Limb (tissue), 2 donors: ENCODE measurements around the gene SLC43A2.
"Not testable (repeated sequence)": the region's sequence is repeated elsewhere in the genome, so short reads cannot be mapped to it uniquely, and the experiment has no call there.

Experiments used
- DNase-seq, 2 donors: peaks; one replicate each; pipeline ENCODE4 v3.0.0-alpha.2; 2016; ENCODE audit errors: extremely low spot score in 2 of 2

Gene SLC43A2

DNA sequence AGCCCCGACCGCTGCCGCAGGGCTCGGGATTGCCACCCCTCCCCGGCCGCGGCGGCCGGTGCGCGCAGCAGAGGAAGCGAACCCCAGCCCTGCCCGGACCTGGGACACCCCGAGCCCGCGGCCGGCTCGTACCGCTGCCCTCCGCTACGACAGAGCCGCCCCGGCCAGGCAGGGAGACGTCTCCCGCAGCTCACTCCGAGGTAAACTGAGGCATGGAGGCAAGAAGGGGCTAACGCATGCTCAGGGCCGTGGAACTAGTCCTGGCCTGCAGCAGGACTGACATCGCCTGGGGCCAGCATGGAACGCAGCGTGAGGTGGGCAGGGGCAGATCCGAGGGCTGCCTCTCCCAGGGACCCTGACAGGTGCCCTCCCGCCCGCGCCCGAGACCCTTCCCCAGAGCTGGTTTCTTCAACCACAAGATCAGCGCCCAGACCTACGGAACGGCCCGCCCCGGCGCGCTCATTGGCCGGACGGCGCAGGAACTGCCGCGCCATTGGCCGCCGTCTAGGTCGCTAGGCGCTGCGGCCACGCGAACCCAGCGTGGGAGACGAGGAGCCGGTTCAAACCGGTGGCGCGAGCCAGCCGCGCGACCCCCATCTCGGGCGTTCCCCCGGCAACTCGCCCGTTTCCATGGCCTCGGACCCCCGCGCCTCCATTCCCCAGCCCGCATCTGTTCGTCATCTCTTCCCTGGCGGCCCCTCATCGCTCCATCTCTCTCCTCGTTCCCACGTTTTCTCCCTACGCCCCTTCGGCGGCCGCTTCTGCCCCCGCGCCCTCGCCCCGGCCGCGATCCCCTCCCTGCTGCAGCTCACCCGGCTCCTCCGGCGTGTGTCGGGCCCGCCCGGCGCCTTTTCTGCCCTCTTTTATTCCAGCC is at the start of gene SLC43A2:
Gene SLC43A2, minus strand, starts transcription at position 853 of the 874 bp plus-strand sequence. CDS start 960 bp downstream, outside the sequence.
- DNase-seq = peak; percentile 81 to 97

DNA sequence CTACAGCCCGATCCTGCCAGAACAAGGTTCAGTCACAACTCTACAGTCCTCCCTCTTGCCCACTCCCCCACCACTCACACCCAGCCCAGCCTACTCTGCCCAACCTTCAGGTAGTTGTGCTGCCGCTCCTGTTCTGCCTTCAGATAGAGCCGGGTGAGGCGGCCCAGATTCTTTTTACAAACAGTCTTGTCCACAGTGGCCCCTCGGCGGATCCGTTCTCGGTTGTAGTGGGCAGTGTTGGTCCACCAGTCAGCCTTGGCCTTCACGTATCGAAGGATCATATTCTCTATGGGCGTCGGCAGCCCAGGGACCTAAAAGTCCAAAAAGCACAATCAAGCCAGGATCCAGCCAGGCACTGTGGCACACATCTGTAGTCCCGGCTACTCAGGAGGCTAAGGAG is 47.8 kb upstream of the SLC43A2 start:
- DNase-seq = no peak

DNA sequence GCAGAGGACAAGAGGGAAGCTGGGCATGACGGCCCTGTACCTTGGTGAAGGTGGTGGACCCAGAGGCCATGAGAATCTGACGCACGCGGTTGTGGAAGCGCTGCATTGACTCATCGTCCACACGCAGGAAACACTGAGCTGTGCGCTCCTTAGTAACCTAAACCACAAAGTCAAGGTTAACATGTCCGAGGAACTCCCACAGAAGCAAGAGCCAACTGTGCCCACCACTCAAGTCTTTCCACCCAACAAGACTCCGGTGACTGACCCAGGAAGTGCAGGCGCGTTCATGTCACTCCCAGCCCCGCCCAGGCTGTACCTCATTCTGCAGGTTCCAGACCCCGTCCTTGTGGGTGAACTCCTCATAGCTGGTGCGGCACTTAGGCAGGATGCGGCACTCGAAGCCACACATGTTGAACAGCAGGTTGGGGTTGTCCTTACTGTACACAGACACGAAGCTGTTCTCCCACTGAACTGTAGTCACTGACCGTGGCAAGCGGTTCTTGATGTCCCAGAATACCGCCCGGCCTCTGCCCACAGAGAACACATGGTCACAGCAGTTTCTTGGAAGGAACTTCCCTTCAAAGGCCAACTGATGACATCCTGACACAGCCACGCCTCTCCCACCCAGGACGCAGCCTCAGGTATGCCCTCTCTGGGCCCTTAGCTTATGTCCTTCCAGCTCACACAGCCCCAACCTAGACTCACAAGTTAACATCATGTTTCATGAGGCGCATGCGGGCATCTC is 44.6 kb upstream of the SLC43A2 start:
- no peak for DNase-seq

DNA sequence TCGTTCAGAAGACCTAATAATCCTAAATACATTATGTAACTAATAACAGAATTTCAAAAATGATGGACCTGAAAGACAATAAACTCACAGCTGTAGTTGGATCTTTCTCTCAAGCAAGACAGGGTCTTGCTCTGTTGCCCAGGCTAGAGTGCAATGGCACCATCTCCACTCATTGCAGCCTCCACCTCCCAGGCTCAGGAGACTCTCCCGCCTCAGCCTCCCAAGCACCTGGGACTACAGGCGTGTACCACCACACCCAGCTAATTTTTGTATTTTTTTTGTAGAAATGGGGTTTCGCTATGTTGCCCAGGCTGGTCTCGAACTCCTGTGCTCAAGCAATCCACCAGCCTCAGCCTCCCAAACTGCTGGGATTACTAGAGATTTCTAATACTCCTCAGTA is 35.3 kb upstream of the SLC43A2 start:
- DNase-seq = not testable (repeated sequence)

DNA sequence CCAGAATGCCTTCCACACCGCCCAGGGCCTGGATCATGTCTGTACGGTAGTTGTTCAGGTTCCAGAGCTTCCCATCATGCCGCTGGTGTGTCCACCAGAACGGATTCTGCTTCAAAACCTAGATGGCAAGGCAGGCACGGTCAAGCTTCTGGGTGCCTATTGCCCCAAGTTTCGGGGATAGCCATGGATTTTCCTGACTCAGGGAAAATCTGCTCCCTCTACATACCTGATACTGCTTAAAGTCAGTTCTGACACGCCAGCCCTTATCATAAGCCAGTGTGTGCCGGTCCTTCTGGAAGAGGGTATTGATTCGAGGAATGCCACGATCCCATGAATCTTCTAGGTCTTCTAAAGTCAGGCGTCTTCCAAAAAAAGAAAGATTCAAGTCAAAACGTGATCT is 32.4 kb upstream of the SLC43A2 start:
- DNase-seq = no peak

DNA sequence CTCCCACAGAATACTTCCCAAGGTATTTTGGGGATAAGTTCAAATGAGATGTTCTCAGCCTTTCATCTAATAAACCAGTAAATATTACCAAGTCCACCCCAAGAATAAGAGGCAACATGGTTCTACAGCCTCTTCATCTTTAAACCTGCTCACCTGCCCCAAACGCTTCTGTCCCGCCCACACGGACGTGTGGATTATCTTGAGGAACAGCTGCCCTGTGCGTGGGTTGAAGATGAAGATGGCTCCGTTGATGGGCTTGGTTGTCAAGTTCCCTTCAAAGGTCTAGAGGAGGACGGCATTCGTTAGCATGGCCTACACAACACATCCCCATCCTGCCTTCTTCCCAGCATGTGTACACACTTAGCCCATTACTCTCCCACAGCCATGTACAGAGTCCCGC is 29.5 kb upstream of the SLC43A2 start:
- DNase-seq = no peak

DNA sequence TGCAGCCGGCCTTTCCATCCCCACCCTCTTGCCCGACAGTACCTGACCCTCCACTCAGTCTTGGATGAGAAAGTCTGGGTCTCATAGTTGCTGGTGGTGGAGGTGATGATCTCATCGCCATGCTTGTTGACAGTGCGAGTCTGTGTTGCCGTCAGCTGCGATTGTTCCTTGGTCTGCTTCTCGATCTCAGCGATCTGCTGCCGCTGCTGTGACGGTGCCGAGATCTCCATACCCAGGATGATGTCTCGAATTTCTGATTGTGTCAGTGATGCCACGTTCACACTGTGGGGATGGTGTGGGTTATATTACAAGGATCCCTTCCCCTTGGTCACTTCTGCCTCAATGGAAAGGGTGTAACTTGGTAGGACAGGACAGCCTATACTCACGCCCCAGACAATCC is 25.1 kb upstream of the SLC43A2 start:
- no peak for DNase-seq

DNA sequence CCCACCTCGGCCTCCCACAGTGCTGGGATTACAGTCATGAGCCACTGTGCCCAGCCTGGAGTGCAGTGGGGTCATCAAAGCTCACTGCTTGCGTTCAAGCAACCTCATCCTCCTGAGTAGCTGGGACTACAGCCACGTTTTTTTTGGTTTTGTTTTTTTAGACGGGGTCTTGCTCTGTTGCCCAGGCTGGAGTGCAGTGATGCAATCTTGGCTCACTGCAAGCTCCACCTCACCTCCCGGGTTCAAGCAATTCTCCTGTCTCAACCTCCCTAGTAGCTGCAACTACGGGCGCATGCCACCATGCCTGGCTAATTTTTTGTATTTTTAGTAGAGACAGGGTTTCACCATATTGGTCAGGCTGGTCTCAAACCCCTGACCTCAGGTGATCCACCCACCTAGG is 24.2 kb upstream of the SLC43A2 start:
- DNase-seq = not testable (repeated sequence)

DNA sequence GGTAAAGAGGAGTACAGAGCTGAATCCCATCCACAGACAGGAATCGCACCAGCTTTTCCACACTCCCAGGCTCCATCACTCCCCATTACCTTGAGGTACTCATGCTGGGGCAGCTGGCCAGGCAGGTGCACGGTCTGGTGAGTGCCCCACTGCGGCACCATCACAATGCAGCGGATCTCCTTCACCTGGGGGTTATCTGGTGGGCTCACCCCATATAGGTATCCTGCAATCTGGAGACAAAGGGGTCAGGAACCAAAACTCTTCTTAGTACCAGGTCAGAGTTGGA is 22.9 kb upstream of the SLC43A2 start:
- no peak for DNase-seq

DNA sequence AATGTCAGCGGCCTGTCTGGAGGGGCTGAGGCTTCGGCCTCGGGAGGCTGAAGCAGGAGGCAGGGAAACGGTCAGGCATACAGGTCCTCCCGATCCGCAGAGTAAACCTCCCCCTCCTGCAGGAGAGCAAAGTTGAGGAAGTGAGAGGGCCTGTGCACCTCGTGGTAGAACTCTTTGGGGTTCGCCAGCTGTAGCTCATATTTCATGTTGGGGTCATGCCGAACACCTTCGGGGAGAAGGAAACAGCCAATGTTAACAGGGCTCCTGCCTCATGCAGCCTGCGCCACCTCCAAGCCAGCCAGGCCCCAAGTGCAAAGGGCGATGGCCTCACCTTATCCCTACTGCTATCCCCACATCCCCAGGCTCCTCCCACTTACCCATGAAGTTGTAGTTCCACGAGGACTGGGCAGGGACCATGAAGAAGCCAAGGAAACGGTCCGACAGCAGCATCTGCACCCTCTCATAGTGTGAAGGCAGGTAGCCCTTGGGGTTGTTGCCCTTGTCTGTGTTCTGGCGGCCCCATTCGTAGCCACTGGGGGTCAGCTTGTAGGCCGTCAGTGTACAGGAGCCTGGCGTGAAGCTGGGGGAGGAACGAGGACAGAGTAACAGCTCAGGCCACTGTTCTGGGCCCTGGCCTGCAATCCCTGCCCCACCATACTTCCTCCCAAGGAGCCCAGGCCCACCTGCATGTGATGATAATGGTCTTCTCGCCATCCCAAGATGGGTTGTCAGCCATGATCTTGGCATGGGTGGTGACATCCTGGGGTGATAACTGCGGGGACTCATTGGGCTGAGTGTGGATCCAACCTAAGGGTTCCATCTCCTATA is 22.3 kb upstream of the SLC43A2 start:
- no peak for DNase-seq

DNA sequence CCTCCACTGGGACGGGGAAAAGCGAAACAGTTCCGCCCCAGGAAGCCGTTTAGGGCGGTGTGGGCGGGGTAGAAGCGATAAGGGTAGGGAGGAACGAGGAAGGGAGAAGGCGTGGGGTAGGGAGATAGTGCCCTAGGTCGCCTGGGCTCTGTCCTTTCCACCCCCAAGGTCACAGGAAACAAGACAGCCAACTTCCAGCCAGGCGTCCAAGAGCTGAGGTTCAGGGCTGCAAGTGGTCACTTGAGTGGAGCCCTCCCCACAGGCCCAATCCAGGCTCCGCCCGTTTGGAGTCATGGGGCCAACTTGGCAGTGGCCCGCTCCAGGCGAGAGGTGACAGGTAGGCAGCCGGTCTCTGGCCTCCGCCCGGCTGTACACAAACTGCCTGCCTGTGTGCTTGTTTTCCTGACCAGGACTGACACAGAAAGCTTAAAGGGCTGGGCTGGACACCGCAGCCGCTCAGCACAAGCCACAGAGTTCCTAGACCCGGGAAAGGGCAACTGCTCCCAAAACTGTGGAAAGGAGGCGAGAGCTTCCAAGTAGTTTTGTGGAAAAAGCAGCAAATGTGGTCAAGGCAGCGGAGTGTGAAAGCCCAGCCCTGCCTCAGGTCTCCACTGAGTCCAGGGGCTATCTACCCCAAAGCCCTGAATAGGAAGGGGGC is 21.3 kb upstream of the SLC43A2 start, which contains the start of gene RILP:
Gene RILP, minus strand, starts transcription at position 23 of the 658 bp plus-strand sequence. CDS start 62 bp downstream, outside the sequence.
- no peak for DNase-seq

DNA sequence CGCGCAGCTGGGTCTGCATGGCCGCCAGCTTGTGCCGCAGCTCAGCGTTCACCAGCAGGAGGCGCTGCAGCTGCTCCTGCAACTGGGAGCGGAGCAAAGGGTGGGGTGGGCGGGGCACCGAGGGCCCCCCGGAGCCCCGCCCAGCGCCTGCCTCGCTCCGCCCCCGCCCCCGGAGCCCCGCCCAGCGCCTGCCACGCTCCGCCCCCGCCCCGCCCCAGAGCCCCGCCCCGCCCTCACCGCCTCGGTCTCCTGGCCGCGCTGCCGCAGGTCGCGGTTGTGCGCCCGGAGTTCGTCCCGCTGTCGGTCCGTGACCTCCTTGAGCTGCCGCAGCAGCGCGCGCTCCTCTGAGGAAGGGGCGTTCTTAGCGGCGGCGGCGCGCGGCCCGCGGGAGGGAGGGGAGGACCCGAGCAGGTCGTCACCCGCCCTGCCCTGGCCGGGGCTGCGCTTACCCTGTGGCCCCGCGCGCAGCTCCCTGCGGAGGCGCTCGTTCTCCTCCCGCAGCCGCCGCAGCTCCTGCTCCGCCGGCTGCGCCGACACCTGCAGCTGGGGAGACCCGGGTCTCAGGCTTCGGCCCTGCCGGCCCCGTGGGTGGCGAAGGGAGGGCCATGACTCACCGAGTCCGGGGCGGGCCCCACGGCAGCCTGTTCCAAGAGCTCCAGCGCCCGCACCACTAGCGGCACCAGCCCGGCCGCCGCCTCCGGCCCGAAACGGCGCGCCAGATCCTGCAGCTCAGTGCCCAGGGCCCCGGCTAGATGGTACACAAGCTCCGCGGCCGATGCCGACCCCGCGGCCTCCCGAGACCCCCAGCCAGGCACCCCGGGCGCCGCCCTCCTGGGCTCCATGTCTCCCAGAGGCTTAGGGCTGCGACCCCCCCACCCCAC is 20.6 kb upstream of the SLC43A2 start:
- peak; percentile 90 to 95 for DNase-seq

DNA sequence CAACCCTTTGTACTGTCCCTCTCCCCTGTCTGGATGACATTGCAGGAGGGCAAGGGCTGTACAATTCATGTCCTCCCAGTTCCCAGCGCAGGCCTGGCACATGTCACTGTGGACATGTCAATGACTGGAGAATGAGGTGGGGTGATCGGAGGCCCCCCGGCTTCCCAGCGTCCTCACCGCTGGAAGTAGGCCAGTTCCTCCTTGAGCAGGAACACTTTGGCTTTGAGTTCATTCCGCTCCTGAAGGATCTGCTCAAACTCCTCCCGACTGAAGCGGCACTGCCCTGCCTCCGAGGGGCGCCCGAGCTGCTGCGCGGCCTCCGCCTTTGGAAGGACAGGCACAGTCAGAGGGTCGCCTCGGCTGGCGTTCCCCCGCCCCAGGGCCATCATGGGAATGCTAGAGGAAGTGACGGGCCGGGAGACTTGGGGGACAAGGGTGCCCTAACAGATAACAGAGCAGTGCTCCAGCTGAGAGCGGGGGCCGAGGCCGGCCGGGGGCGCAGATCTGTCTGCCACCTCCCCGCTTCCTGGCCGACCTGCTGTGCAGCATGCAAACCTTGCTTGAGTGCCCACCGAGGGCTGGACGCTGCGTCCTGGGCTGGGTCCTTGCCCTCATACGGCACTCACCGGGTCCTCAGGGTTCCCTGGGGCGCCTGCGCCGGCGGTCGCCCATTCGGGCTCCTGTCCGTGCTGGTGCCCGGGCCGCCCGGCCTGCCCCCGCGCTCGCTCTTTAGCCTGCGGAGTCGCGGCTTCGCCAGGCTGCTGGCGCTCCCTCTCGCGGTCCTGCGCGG is 19.7 kb upstream of the SLC43A2 start:
- peak; percentile 9 to 43 for DNase-seq

DNA sequence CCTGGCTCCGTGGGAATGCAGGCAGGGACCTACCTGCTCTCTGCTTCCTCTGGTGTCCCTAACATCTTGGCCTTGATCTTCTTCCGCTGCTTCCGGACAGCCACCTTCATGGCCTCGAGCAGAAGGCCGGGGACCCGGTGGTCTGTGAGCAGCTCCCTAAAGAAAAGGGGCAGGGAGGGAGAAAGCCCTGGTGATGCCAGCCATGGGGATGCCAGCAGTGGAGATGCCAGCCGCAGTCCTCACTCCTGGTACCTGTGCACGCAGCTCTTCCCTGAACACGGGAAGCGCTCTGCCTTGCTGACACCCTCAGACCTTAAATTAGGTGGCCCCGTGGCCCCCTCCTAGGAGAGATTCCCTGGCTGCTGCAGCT is 19.2 kb upstream of the SLC43A2 start:
- DNase-seq = no peak

DNA sequence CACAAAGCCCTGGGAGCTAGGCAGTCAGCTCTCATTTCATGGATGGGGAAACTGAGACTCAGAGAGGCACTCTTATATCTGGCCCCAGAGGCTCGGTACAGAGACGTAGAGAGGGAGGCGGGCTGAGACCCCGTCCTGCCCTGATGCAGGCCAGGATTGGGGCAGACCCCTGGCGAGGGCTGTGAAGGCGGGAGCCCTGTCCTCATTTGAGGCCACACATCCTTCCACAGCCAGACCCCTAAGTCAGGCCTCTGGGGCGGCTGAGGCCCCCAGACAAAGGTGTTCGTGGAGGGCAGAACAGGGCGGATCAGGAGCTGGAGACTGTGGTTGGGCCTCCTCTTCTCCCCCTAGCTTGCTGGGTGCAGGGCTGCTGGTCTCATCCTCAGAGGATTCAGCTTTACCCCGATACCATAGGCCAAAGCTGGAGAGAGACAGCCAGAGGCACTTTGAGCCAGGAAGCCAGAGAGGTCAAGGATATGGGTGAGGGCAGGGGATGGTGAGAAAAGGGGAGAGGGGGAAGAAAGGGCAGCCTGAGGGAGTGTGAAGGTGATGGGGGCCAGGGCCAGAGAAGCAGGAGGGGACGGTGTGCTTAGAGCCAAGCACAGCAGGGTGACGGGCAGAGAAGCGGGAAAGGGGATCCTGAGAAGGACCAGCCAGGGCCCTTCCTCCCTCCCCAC is 17.7 kb upstream of the SLC43A2 start:
- no peak for DNase-seq

DNA sequence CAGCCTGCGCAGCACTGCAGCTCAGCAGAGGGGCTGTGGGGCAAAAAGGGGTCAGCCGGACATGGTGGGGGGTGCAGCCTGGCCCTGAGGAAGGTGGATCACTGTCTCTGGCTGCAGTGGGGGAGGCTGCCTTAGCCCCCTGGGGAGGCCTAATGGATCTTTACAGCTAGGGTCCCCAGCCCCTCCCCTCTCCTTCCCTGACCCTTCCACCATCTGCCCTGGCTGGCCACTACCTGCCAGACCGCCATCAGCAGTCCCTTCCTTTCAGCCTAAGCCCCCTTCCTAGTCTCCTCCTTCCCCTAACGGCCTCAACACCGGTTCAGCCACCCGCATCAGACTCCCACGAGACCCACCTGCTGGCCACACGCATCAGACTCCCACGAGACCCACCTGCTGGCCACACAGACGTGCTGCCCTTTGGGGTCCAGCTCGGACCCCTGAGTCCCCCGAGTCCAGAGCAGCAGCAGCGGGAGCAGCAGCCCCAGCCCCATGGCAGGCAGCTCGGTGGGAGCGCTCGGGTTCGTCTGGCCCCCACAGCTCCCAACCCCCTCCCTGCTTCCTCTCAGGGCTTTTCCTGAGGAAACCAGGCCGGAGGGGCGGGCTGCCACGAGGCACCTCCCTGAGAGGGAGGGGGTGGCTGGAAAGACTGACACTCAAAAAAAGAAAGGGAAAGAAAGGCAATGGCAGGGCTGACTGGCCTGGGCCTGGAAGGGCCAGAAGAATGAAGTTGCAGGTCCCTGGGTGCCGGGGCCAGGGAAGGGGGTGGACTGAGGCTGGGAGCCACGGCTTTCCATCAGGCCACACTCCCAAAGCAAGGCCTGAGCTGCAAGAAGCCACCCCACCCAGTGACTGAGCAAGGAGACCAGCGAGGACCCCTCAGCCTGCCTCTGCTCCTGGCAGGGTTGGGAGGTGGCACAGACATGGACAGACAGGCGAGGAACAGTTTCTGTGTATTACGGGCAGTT is 16.9 kb upstream of the SLC43A2 start, which contains the start of gene SCARF1:
Gene SCARF1, minus strand, starts transcription at position 526 of the 965 bp plus-strand sequence. Its CDS starts 35 bp downstream, at position 491.
- peak in 1 of 2 donors; percentile 48 for DNase-seq

DNA sequence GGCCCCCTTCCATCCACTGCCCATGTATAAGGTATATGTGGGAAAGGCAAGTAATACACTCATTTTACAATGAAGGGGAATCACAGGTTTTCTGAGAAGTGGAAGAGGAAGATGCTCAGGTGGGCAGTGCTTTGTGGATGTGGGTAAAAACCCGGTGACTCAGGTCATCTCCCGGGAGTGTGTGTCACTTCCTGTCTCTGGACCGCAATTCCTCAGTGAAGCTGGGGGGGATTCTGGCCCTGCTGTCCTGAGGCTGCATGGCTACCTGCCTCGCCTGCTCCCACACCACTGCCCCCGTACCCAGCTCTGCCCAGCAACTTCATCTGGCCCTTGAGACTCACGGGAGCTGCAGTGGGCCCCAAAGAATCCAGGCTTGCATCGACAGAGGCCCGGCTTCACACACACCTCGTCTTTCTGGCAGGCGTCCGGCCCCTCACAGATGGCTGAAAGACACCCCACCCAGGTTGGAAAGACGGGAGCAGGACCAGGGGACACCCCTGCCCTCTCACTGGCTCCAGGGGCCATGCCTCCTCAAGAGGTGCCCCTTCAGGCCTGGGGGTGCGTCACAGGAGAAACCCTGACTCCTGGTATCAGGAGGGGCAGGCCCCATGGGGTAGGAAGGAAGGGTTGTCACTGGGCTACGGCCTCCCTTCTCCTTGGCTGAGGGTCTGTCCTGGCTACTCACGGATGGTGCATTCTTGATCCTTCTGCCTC is 16.0 kb upstream of the SLC43A2 start:
- DNase-seq = no peak
